ENCODE results near the gene DAP. TPM values are rescaled to one million over a fixed set of nuclear protein-coding genes. Genes with fewer than 3 reads are reported as not detected.
A peak's percentile ranks its signal among the peaks of the same experiment; 100 is the strongest.

The DAP gene
- total RNA-seq (2014; rRNA removed) (106 and 152 TPM in 2 replicates), Bru-seq, nascent RNA (percentile 98 among the genes with signal in this experiment), BruChase-seq, experiment 1, labeled RNA remaining after a 6-hour chase (percentile 91 among the genes with signal in this experiment), BruChase-seq, experiment 2, labeled RNA remaining after a 2-hour chase (percentile 94 among the genes with signal in this experiment)
- long read RNA-seq, transcript DAP-201 (4 exons, 2,339 nt), result major isoform, 682 of 852 reads
- long read RNA-seq, transcript DAP-204 (2 exons, 277 nt), result minor isoform, 5 of 852 reads
- long read RNA-seq, partial matches to known transcripts, result 146 of 852 reads
- long read RNA-seq, other reads (novel, unspliced or antisense), result 17 of 852 reads

- ChIA-PET POLR2A (ENCODE audit: unreplicated experiment) (interaction anchor here (0.6 to 0.7 kb wide), 2 partner anchors 24 to 36 kb away, joined by 3 to 6 read pairs; no protein-coding TSS in a partner anchor), CTCF (no interaction called here)
These were observed at the start of gene DAP for GRCh38 chr5:10761185-10761932. Gene DAP (minus strand): TSS chr5:10761234. CDS start chr5:10761068, 166 bp downstream.

GRCh38 chr5:10808347-10809226 lies 47.6 kb upstream of the DAP start:
- no peaks in the 10 kb centered on the region for H3K79me2 ChIP-seq (ENCODE audit: low read length)
- H3K27ac ChIP-seq (ENCODE audit: low read length), result no peak overlapping the region
- H3K4me3 ChIP-seq (ENCODE audit: low read length), result no peak overlapping the region
- ATAC-seq (no peak), DNase-seq (no peak)
- no peaks in the 10 kb centered on the region for H4K20me1 ChIP-seq (ENCODE audit: low read length)
- H3F3A ChIP-seq (ENCODE audit: low read length, unreplicated experiment), result no peaks in the 10 kb centered on the region
- no peak for TF ChIP-seq CTCF (conservative IDR thresholded peaks at IDR 0.05; ENCODE audit: low read depth, low read length)
- no peak for TF ChIP-seq EZH2phosphoT487 (IDR thresholded peaks at IDR 0.05; ENCODE audit: borderline replicate concordance, low read length)
- no peak for TF ChIP-seq EZH2 (IDR thresholded peaks at IDR 0.05; ENCODE audit: low read length, unreplicated experiment)
- H3K36me3 ChIP-seq (ENCODE audit: low read depth, low read length), result no peaks in the 10 kb centered on the region
- no TSS peak for BruUV-seq (replicated peaks)
- no peaks in the 10 kb centered on the region for H3K9me2 ChIP-seq (replicated peaks; ENCODE audit: low read length)
- no peak overlapping the region for H3K9ac ChIP-seq (ENCODE audit: low read length)
- POLR2A ChIA-PET (ENCODE audit: unreplicated experiment), result no interaction called here
- no peak overlapping the region for H2AFZ ChIP-seq (ENCODE audit: low read length)
- CTCF ChIA-PET, result no interaction called here
- intact Hi-C loops (cut with micrococcal nuclease), result no loop called here
- no peaks in the 10 kb centered on the region for H3K4me1 ChIP-seq (ENCODE audit: insufficient read depth, low read length)
- no peaks in the 10 kb centered on the region for H3K9me3 ChIP-seq (ENCODE audit: low read length)
- no peaks in the 10 kb centered on the region for H3K27me3 ChIP-seq (ENCODE audit: low read length)
- no peak overlapping the region for H3K4me2 ChIP-seq (ENCODE audit: low read length)

More at GRCh38 chr5:10761185-10761932, at the start of gene DAP:
- DNase-seq, result peak; percentile 99
- TF ChIP-seq EZH2 (IDR thresholded peaks at IDR 0.05; ENCODE audit: low read length, unreplicated experiment), result no peak
- TF ChIP-seq CTCF (conservative IDR thresholded peaks at IDR 0.05; ENCODE audit: low read depth, low read length), result no peak
- TF ChIP-seq EZH2phosphoT487 (IDR thresholded peaks at IDR 0.05; ENCODE audit: borderline replicate concordance, low read length), result no peak
- BruUV-seq (replicated peaks), result no TSS peak
- H3K27ac ChIP-seq (ENCODE audit: low read length), result peak within 1 kb of the TSS; percentile 72
- no peaks in the 10 kb centered on the region for H3K9me3 ChIP-seq (ENCODE audit: low read length)
- H3K9me2 ChIP-seq (replicated peaks; ENCODE audit: low read length), result no peaks in the 10 kb centered on the region
- intact Hi-C loops (cut with micrococcal nuclease), result loop anchor here (1.0 to 10.0 kb wide), 5 partner anchors 29 to 153 kb away; no protein-coding TSS in a partner anchor
- H2AFZ ChIP-seq (ENCODE audit: low read length), result peak within 1 kb of the TSS; percentile 94
- peak within 1 kb of the TSS; percentile 92 for H3K4me2 ChIP-seq (ENCODE audit: low read length)
- H3K27me3 ChIP-seq (ENCODE audit: low read length), result no peaks in the 10 kb centered on the region
- peaks cover 31% of the 10 kb centered on the region for H4K20me1 ChIP-seq (ENCODE audit: low read length)
- peaks cover 44% of the 10 kb centered on the region for H3K4me1 ChIP-seq (ENCODE audit: insufficient read depth, low read length)
- peaks cover 29% of the 10 kb centered on the region for H3K36me3 ChIP-seq (ENCODE audit: low read depth, low read length)
- H3F3A ChIP-seq (ENCODE audit: low read length, unreplicated experiment), result no peaks in the 10 kb centered on the region
- H3K9ac ChIP-seq (ENCODE audit: low read length), result peak within 1 kb of the TSS; percentile 93
- H3K4me3 ChIP-seq (ENCODE audit: low read length), result peak within 1 kb of the TSS; percentile 83
- peaks cover 46% of the 10 kb centered on the region for H3K79me2 ChIP-seq (ENCODE audit: low read length)
- peak; percentile 78 for ATAC-seq

Measured in PC-3 (cell line).